ENCODE data around the gene OAS1.
"Not testable (repeated sequence)": the region's sequence is repeated elsewhere in the genome, so short reads cannot be mapped to it uniquely, and the experiment has no call there.

Gene OAS1

GRCh38 chr12:112913038-112913688 is 6.4 kb downstream of the OAS1 start:
- no peak overlapping the region for H3K27ac ChIP-seq
- no peak for TF ChIP-seq CTCF (IDR thresholded peaks at IDR 0.05)
- no peak for TF ChIP-seq ZFX (IDR thresholded peaks at IDR 0.05; ENCODE audit: borderline replicate concordance)

- H3K27ac ChIP-seq = not testable (repeated sequence)
Observed at GRCh38 chr12:112913888-112914287, 7.1 kb downstream of the OAS1 start.

GRCh38 chr12:112916270-112916669 is 9.5 kb downstream of the OAS1 start:
- H3K27ac ChIP-seq = no peak overlapping the region
- TF ChIP-seq ZFX (IDR thresholded peaks at IDR 0.05; ENCODE audit: borderline replicate concordance) (no peak), CTCF (IDR thresholded peaks at IDR 0.05) (no peak)

GRCh38 chr12:112919121-112919520 is 12.4 kb downstream of the OAS1 start:
- no peak overlapping the region for H3K27ac ChIP-seq
- no peak for TF ChIP-seq ZFX (IDR thresholded peaks at IDR 0.05; ENCODE audit: borderline replicate concordance)
- no peak for TF ChIP-seq CTCF (IDR thresholded peaks at IDR 0.05)

- TF ChIP-seq ZFX (IDR thresholded peaks at IDR 0.05; ENCODE audit: borderline replicate concordance) (no peak), CTCF (IDR thresholded peaks at IDR 0.05) (no peak)
- H3K27ac ChIP-seq = no peak overlapping the region
Observed at GRCh38 chr12:112924986-112925385, 18.2 kb downstream of the OAS1 start.

GRCh38 chr12:112926416-112927033 is 19.8 kb downstream of the OAS1 start:
- not testable (repeated sequence) for H3K27ac ChIP-seq

GRCh38 chr12:112927475-112927874 is 20.7 kb downstream of the OAS1 start:
- H3K27ac ChIP-seq = no peak overlapping the region
- no peak for TF ChIP-seq CTCF (IDR thresholded peaks at IDR 0.05)
- no peak for TF ChIP-seq ZFX (IDR thresholded peaks at IDR 0.05; ENCODE audit: borderline replicate concordance)

GRCh38 chr12:112927925-112928324 is 21.2 kb downstream of the OAS1 start:
- no peak overlapping the region for H3K27ac ChIP-seq
- TF ChIP-seq CTCF (IDR thresholded peaks at IDR 0.05) = no peak
- TF ChIP-seq ZFX (IDR thresholded peaks at IDR 0.05; ENCODE audit: borderline replicate concordance) = no peak

All from 22Rv1 (cell line).